GM19452 (cell line): ENCODE data around the gene SCAI.
"Not testable (repeated sequence)": the region's sequence is repeated elsewhere in the genome, so short reads cannot be mapped to it uniquely, and the experiment has no call there.

ENCODE experiments used
- ATAC-seq: cut with Tn5 transposase; IDR thresholded peaks from one replicate; pipeline ENCODE4 v1.9.1; 2021; ENCODE audit not compliant: unreplicated experiment

Gene SCAI

GRCh38 chr9:125038166-125038565, 105.2 kb downstream of the SCAI start:
- ATAC-seq: no peak

- ATAC-seq: no peak
Observed at GRCh38 chr9:125028041-125028440, 115.3 kb downstream of the SCAI start.

GRCh38 chr9:125024917-125025316, 118.4 kb downstream of the SCAI start:
- no peak for ATAC-seq

GRCh38 chr9:125021069-125021468, 122.3 kb downstream of the SCAI start:
- no peak for ATAC-seq

- not testable (repeated sequence) for ATAC-seq
Observed at GRCh38 chr9:125015655-125016054, 127.7 kb downstream of the SCAI start.

GRCh38 chr9:125012013-125012412, 131.3 kb downstream of the SCAI start:
- not testable (repeated sequence) for ATAC-seq

GRCh38 chr9:125008599-125008998, 134.7 kb downstream of the SCAI start:
- no peak for ATAC-seq

- ATAC-seq: no peak
Observed at GRCh38 chr9:125003332-125003731, 140.0 kb downstream of the SCAI start.

GRCh38 chr9:124983698-124984097, 159.6 kb downstream of the SCAI start:
- ATAC-seq: no peak

- ATAC-seq: no peak
Observed at GRCh38 chr9:124980431-124980830, 162.9 kb downstream of the SCAI start.

- ATAC-seq: no peak
Observed at GRCh38 chr9:124975131-124975530, 168.2 kb downstream of the SCAI start.

GRCh38 chr9:124973807-124974206, 169.5 kb downstream of the SCAI start:
- ATAC-seq: no peak

- no peak for ATAC-seq
Observed at GRCh38 chr9:124972241-124972770, 171.0 kb downstream of the SCAI start.

- no peak for ATAC-seq
Observed at GRCh38 chr9:124969401-124969800, 173.9 kb downstream of the SCAI start.

- no peak for ATAC-seq
Observed at GRCh38 chr9:124968238-124968637, 175.1 kb downstream of the SCAI start.

- ATAC-seq: not testable (repeated sequence)
Observed at GRCh38 chr9:124965775-124966568, 177.4 kb downstream of the SCAI start.

GRCh38 chr9:124964604-124965003, 178.7 kb downstream of the SCAI start:
- no peak for ATAC-seq

- ATAC-seq: no peak
Observed at GRCh38 chr9:124964056-124964455, 179.3 kb downstream of the SCAI start.

- ATAC-seq: no peak
Observed at GRCh38 chr9:124960409-124960752, 182.9 kb downstream of the SCAI start.

- ATAC-seq: not testable (repeated sequence)
Observed at GRCh38 chr9:124959671-124960408, 183.5 kb downstream of the SCAI start.

GRCh38 chr9:124954255-124954654, 189.1 kb downstream of the SCAI start:
- no peak for ATAC-seq

- ATAC-seq: no peak
Observed at GRCh38 chr9:124950050-124950718, 193.1 kb downstream of the SCAI start.
